IMR-90 (cell line): Measurements from ENCODE around the gene ZNF473. TPM values are rescaled to one million over a fixed set of nuclear protein-coding genes. Genes with fewer than 3 reads are reported as not detected.
A peak's percentile ranks its signal among the peaks of the same experiment; 100 is the strongest.

Experiments
- ATAC-seq: fragments of 200-7000 bp; cut with Tn5 transposase; 2 replicates; pipeline ENCODE4 v1.9.1; 2020; ENCODE audit warnings: low read depth, mild to moderate bottlenecking, moderate library complexity
- BruUV-seq: library from RNA; stranded (reverse); fragments of 400-500 nt; replicated peaks from 2 replicates; lab custom pipeline; 2021; lab: Mats Ljungman, UMichigan
- CTCF ChIA-PET: fragments of 300-600 bp; formaldehyde crosslinking; extraction: SDS; loops from one replicate; lab custom pipeline; 2021; ENCODE audit warnings: antibody characterized with exemption; lab: Yijun Ruan, JAX
- POLR2A ChIA-PET: fragments of 300-600 bp; sonication (Branson Sonifier 250); formaldehyde crosslinking; loops from one replicate; lab custom pipeline; 2022; ENCODE audit warnings: antibody characterized with exemption; ENCODE audit not compliant: unreplicated experiment; lab: Charles Lee
- DNase-seq: peaks from one replicate; pipeline ENCODE4 v3.0.0; 2013
- H2AFZ ChIP-seq: replicated peaks from 2 replicates; pipeline ENCODE3; 2013; ENCODE audit warnings: low read length, mild to moderate bottlenecking; ENCODE audit not compliant: poor library complexity
- H2AK5ac ChIP-seq: 2 replicates; pipeline ENCODE4 v1.6.1; 2013; ENCODE audit warnings: low read depth, low read length, inconsistent platforms
- H2AK9ac ChIP-seq: replicated peaks from 2 replicates; pipeline ENCODE3; 2013; ENCODE audit warnings: mild to moderate bottlenecking, low read depth, low read length, moderate library complexity; ENCODE audit not compliant: poor library complexity
- H2BK120ac ChIP-seq: 2 replicates; pipeline ENCODE4 v1.6.1; 2013; ENCODE audit warnings: low read depth, low read length, inconsistent platforms
- H2BK15ac ChIP-seq: 3 replicates; pipeline ENCODE4 v1.6.1; 2013; ENCODE audit warnings: low read depth, low read length, inconsistent platforms
- H2BK20ac ChIP-seq: 2 replicates; pipeline ENCODE4 v1.6.1; 2013; ENCODE audit warnings: low read depth, mild to moderate bottlenecking, inconsistent platforms, low read length, moderate library complexity
- H2BK5ac ChIP-seq: 2 replicates; pipeline ENCODE4 v1.6.1; 2013; ENCODE audit warnings: mild to moderate bottlenecking, low read depth, low read length, inconsistent platforms; ENCODE audit not compliant: poor library complexity, severe bottlenecking
- H3K14ac ChIP-seq: replicated peaks from 2 replicates; pipeline ENCODE4 v1.6.1; 2013; ENCODE audit warnings: low read depth, low read length, inconsistent platforms
- H3K18ac ChIP-seq: 2 replicates; pipeline ENCODE4 v1.6.1; 2013; ENCODE audit warnings: low read depth, low read length, control low read depth
- H3K23ac ChIP-seq: 2 replicates; pipeline ENCODE4 v1.6.1; 2013; ENCODE audit warnings: low read depth, low read length, inconsistent platforms
- H3K27ac ChIP-seq: 2 replicates; pipeline ENCODE4 v1.5.1; 2013; ENCODE audit warnings: mild to moderate bottlenecking, control low read depth, low read length; ENCODE audit not compliant: insufficient read depth
- H3K27me3 ChIP-seq: 2 replicates; pipeline ENCODE4 v1.6.1; 2013; ENCODE audit warnings: low read length; ENCODE audit not compliant: control insufficient read depth, insufficient read depth
- H3K36me3 ChIP-seq: 2 replicates; pipeline ENCODE4 v1.6.1; 2013; ENCODE audit warnings: low read length, mixed read lengths; ENCODE audit not compliant: control insufficient read depth, insufficient read depth
- H3K4ac ChIP-seq: 2 replicates; pipeline ENCODE4 v1.6.1; 2013; ENCODE audit warnings: low read depth, low read length, inconsistent platforms
- H3K4me1 ChIP-seq: 2 replicates; pipeline ENCODE4 v1.6.1; 2013; ENCODE audit warnings: low read length, mixed read lengths; ENCODE audit not compliant: control insufficient read depth, insufficient read depth
- H3K4me2 ChIP-seq: 2 replicates; pipeline ENCODE4 v1.6.1; 2013; ENCODE audit warnings: low read depth, mild to moderate bottlenecking, control low read depth, low read length, moderate library complexity
- H3K4me3 ChIP-seq: 2 replicates; pipeline ENCODE4 v1.5.1; 2013; ENCODE audit warnings: low read depth, mild to moderate bottlenecking, control low read depth, low read length, moderate library complexity; ENCODE audit not compliant: insufficient read depth
- H3K56ac ChIP-seq: 2 replicates; pipeline ENCODE4 v1.6.1; 2013; ENCODE audit warnings: low read length, inconsistent platforms; ENCODE audit not compliant: insufficient read depth; ENCODE audit errors: extremely low read depth
- H3K79me1 ChIP-seq, 2 experiments: 2 replicates each; pipeline ENCODE4 v1.6.1; 2013; ENCODE audit warnings: low read length in 2 of 2, inconsistent platforms in 1 of 2, low read depth in 1 of 2
- H3K9ac ChIP-seq: 2 replicates; pipeline ENCODE4 v1.6.1; 2013; ENCODE audit warnings: low read depth, low read length, control low read depth
- H3K9me1 ChIP-seq: 2 replicates; pipeline ENCODE4 v1.6.1; 2013; ENCODE audit warnings: low read length, inconsistent platforms; ENCODE audit not compliant: insufficient read depth
- H3K9me3 ChIP-seq: 2 replicates; pipeline ENCODE4 v1.6.1; 2013; ENCODE audit warnings: low read length; ENCODE audit not compliant: control insufficient read depth, insufficient read depth
- H4K20me1 ChIP-seq: 2 replicates; pipeline ENCODE4 v1.6.1; 2013; ENCODE audit warnings: low read length, inconsistent platforms; ENCODE audit not compliant: insufficient read depth
- H4K5ac ChIP-seq: 2 replicates; pipeline ENCODE4 v1.6.1; 2013; ENCODE audit warnings: mild to moderate bottlenecking, low read depth, low read length, control low read depth
- H4K8ac ChIP-seq, 2 experiments: 2 replicates each; pipeline ENCODE4 v1.6.1; 2013; ENCODE audit warnings: low read depth in 2 of 2, low read length in 2 of 2, control low read depth in 1 of 2, inconsistent platforms in 1 of 2
- H4K91ac ChIP-seq: 2 replicates; pipeline ENCODE4 v1.6.1; 2013; ENCODE audit warnings: low read depth, low read length, inconsistent platforms; ENCODE audit not compliant: insufficient read depth
- BHLHE40 ChIP-seq: fragments of 150-350 bp; IDR thresholded peaks from 2 replicates; pipeline ENCODE4 v1.6.1; 2016; ENCODE audit warnings: mild to moderate bottlenecking, low read depth, low read length
- CEBPB ChIP-seq: IDR thresholded peaks from 2 replicates; pipeline ENCODE4 v1.6.1; 2012; ENCODE audit warnings: low read depth, low read length, improper control_type of control experiment
- CHD1 ChIP-seq: IDR thresholded peaks from 2 replicates; pipeline ENCODE4 v1.6.1; 2012; ENCODE audit warnings: low read depth, low read length, improper control_type of control experiment
- FOS ChIP-seq: fragments of 150-350 bp; IDR thresholded peaks from 2 replicates; pipeline ENCODE4 v1.6.1; 2016; ENCODE audit warnings: low read depth, low read length
- MAFK ChIP-seq: IDR thresholded peaks from 2 replicates; pipeline ENCODE4 v1.6.1; 2012; ENCODE audit warnings: low read depth, low read length, improper control_type of control experiment
- MXI1 ChIP-seq: IDR thresholded peaks from 2 replicates; pipeline ENCODE4 v1.6.1; 2012; ENCODE audit warnings: low read depth, mild to moderate bottlenecking, low read length, moderate library complexity, borderline replicate concordance
- NFE2L2 ChIP-seq: fragments of 150-350 bp; IDR thresholded peaks from 2 replicates; pipeline ENCODE4 v1.6.1; 2016; ENCODE audit warnings: low read depth, mild to moderate bottlenecking, low read length
- POLR2A ChIP-seq: IDR thresholded peaks from 2 replicates; pipeline ENCODE4 v1.6.1; 2012; ENCODE audit warnings: mild to moderate bottlenecking, low read depth, low read length
- RAD21 ChIP-seq: IDR thresholded peaks from 2 replicates; pipeline ENCODE4 v1.6.1; 2012; ENCODE audit warnings: low read length, improper control_type of control experiment
- RCOR1 ChIP-seq: IDR thresholded peaks from 2 replicates; pipeline ENCODE4 v1.6.1; 2012; ENCODE audit warnings: mild to moderate bottlenecking, low read length, improper control_type of control experiment; ENCODE audit not compliant: insufficient replicate concordance
- RFX5 ChIP-seq: IDR thresholded peaks from 2 replicates; pipeline ENCODE4 v1.8.0; 2012; ENCODE audit warnings: low read depth, mild to moderate bottlenecking, low read length, moderate library complexity
- SMC3 ChIP-seq: fragments of 150-350 bp; IDR thresholded peaks from 2 replicates; pipeline ENCODE4 v1.6.1; 2016; ENCODE audit warnings: low read depth, mild to moderate bottlenecking, antibody characterized with exemption, low read length, moderate library complexity
- WGBS, 2 experiments: methylation state at CpG; one replicate each; pipeline versions ENCODE4 v1.1.5 to v1.1.7; 2013; ENCODE audit warnings: missing lambda C conversion rate in 2 of 2; ENCODE audit not compliant: insufficient read length in 1 of 2; ENCODE audit errors: extremely low coverage in 2 of 2; 5-methylcytosine and 5-hydroxymethylcytosine counted together
- dilution Hi-C: fragments of 300-500 bp; cut with HindIII; formaldehyde crosslinking; loops from one replicate; pipeline ENCODE4 v1.14.3; 2018; ENCODE audit warnings: low sequenced_read_pairs; ENCODE audit not compliant: unreplicated experiment
- in situ Hi-C: fragments of 300-500 bp; cut with MboI; formaldehyde crosslinking; loops from 3 replicates; pipeline ENCODE4 v1.14.3; 2019; ENCODE audit warnings: low sequenced_read_pairs, inconsistent platforms, mixed read lengths
- intact Hi-C: fragments of 100-400 bp; cut with micrococcal nuclease; formaldehyde crosslinking; loops from 2 replicates; pipeline ENCODE4 v1.10.0; 2022
- polyA plus RNA-seq, 3 experiments: library from polyadenylated mRNA; depleted of rRNA; stranded (reverse); fragments of >200 nt; gene quantifications; 2 replicates each; pipeline ENCODE4 v1.2.3, GENCODE V29; 2012; ENCODE audit warnings: low replicate concordance in 1 of 3
- total RNA-seq: library from RNA; depleted of rRNA; stranded (reverse); fragments of >200 nt; gene quantifications from 2 replicates; pipeline ENCODE4 v1.2.3, GENCODE V29; 2012
- TF ChIP-seq, protein P1 (sequence below): conservative IDR thresholded peaks from 2 replicates; pipeline ENCODE4 v1.5.1; 2012; ENCODE audit warnings: mild to moderate bottlenecking, low read depth, low read length, improper control_type of control experiment
- TF ChIP-seq, protein P2 (sequence below): fragments of 150-350 bp; IDR thresholded peaks from 2 replicates; pipeline ENCODE4 v1.6.1; 2017; ENCODE audit warnings: mild to moderate bottlenecking, antibody characterized with exemption, low read length, low read depth
- TF ChIP-seq, protein P3 (sequence below): fragments of 150-350 bp; IDR thresholded peaks from 2 replicates; pipeline ENCODE4 v1.6.1; 2016; ENCODE audit warnings: low read depth, mild to moderate bottlenecking, low read length, moderate library complexity, borderline replicate concordance

Gene ZNF473
- total and polyA plus RNA-seq, 2 of the 4 experiments (the other 2 are of a cell fraction) = 4.5 to 13.3 TPM

- Histone ChIP-seq H3K9me3 (no peaks in the 10 kb centered on the region), H2AFZ (peak overlapping the region; percentile 80), H3K27ac (peak overlapping the region; percentile 80), H4K91ac (peak overlapping the region; percentile 83), H3K9me1 (peaks cover 22% of the 10 kb centered on the region), H3K14ac (peak overlapping the region; percentile 95), H3K4me1 (peaks cover 10% of the 10 kb centered on the region), H4K5ac (no peak overlapping the region), H2BK5ac (peak overlapping the region; percentile 61), H2BK20ac (peak overlapping the region; percentile 96), H2AK9ac (peak overlapping the region; percentile 96), H3K4ac (peak overlapping the region; percentile 98), H3K36me3 (peaks cover 73% of the 10 kb centered on the region), H3K79me1 (peaks cover 12 to 57% of the 10 kb centered on the region in 2 experiments), H4K8ac (peak overlapping the region in 1 of 2 experiments; percentile 61; a peak in 2 of 4 replicates), H2BK120ac (peak overlapping the region; percentile 96), H3K23ac (peak overlapping the region; percentile 46; the same call in 1 of the 2 replicates), H3K9ac (peak overlapping the region; percentile 19; the same call in 1 of the 2 replicates), H3K56ac (no peak overlapping the region), H2BK15ac (peak overlapping the region; percentile 99; the same call in 2 of the 3 replicates), H4K20me1 (peaks cover 24% of the 10 kb centered on the region), H3K18ac (peak overlapping the region; percentile 4), H3K27me3 (no peaks in the 10 kb centered on the region), H3K4me3 (no peak overlapping the region), H3K4me2 (peak overlapping the region; percentile 49), H2AK5ac (peak overlapping the region; percentile 99)
- DNase-seq = peak; percentile 97
- intact Hi-C loops (no loop called here), in situ Hi-C loops (no loop called here), dilution Hi-C loops (no loop called here)
- peak; percentile 97 for ATAC-seq
- ChIA-PET POLR2A (no interaction called here), CTCF (no interaction called here)
- no TSS peak for BruUV-seq
- WGBS, 2 experiments = 93% methylated on average over 3 of the region's 11 CpGs; no CpG with 5 or more reads in 1 of the 2 experiments
- TF ChIP-seq SMC3 (no peak), RFX5 (no peak), MAFK (no peak), CEBPB (no peak), NFE2L2 (peak; percentile 54; the same call in 1 of the 2 replicates), RCOR1 (peak; percentile 51), BHLHE40 (peak; percentile 11; the same call in 1 of the 2 replicates), POLR2A (no peak), MXI1 (peak; percentile 48; the same call in 1 of the 2 replicates), CHD1 (no peak), RAD21 (no peak), FOS (peak; percentile 92)
- TF ChIP-seq, protein P1, sequence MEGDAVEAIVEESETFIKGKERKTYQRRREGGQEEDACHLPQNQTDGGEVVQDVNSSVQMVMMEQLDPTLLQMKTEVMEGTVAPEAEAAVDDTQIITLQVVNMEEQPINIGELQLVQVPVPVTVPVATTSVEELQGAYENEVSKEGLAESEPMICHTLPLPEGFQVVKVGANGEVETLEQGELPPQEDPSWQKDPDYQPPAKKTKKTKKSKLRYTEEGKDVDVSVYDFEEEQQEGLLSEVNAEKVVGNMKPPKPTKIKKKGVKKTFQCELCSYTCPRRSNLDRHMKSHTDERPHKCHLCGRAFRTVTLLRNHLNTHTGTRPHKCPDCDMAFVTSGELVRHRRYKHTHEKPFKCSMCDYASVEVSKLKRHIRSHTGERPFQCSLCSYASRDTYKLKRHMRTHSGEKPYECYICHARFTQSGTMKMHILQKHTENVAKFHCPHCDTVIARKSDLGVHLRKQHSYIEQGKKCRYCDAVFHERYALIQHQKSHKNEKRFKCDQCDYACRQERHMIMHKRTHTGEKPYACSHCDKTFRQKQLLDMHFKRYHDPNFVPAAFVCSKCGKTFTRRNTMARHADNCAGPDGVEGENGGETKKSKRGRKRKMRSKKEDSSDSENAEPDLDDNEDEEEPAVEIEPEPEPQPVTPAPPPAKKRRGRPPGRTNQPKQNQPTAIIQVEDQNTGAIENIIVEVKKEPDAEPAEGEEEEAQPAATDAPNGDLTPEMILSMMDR = no peak
- TF ChIP-seq, protein P2, sequence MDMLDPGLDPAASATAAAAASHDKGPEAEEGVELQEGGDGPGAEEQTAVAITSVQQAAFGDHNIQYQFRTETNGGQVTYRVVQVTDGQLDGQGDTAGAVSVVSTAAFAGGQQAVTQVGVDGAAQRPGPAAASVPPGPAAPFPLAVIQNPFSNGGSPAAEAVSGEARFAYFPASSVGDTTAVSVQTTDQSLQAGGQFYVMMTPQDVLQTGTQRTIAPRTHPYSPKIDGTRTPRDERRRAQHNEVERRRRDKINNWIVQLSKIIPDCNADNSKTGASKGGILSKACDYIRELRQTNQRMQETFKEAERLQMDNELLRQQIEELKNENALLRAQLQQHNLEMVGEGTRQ = no peak
- TF ChIP-seq, protein P3, sequence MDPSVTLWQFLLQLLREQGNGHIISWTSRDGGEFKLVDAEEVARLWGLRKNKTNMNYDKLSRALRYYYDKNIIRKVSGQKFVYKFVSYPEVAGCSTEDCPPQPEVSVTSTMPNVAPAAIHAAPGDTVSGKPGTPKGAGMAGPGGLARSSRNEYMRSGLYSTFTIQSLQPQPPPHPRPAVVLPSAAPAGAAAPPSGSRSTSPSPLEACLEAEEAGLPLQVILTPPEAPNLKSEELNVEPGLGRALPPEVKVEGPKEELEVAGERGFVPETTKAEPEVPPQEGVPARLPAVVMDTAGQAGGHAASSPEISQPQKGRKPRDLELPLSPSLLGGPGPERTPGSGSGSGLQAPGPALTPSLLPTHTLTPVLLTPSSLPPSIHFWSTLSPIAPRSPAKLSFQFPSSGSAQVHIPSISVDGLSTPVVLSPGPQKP = no peak
Observed at GRCh38 chr19:50003810-50004419, 21.9 kb upstream of the ZNF473 start.
